GM12878 (cell line): ENCODE results near the gene CIB4. TPM values are rescaled to one million over a fixed set of nuclear protein-coding genes. Genes with fewer than 3 reads are reported as not detected.

Experiments
- ATAC-seq: fragments of 200-7000 bp; cut with Tn5 transposase; 3 replicates; pipeline ENCODE4 v1.9.1; 2020; ENCODE audit warnings: mild to moderate bottlenecking, moderate library complexity
- BruUV-seq: library from RNA; stranded (reverse); fragments of 400-500 nt; replicated peaks from 2 replicates; lab custom pipeline; 2021; lab: Mats Ljungman, UMichigan
- CTCF ChIA-PET: fragments of 300-600 bp; sonication (Branson Sonifier 250); formaldehyde crosslinking; extraction: SDS; loops from one replicate; lab custom pipeline; 2021; ENCODE audit warnings: inconsistent platforms; lab: Yijun Ruan, JAX
- POLR2A ChIA-PET: fragments of 350-600 bp; formaldehyde crosslinking; extraction: SDS; loops from one replicate; lab custom pipeline; 2021; ENCODE audit warnings: inconsistent platforms; lab: Charles Lee
- RAD21 ChIA-PET: fragments of 300-600 bp; sonication (Branson Sonifier 250); formaldehyde crosslinking; loops from one replicate; lab custom pipeline; 2023; ENCODE audit warnings: antibody characterized with exemption; ENCODE audit not compliant: unreplicated experiment; lab: Charles Lee
- SMC1A ChIA-PET: fragments of 300-600 bp; sonication (Branson Sonifier 250); formaldehyde crosslinking; loops from one replicate; lab custom pipeline; 2023; ENCODE audit not compliant: unreplicated experiment, uncharacterized antibody; lab: Charles Lee
- DNase-seq: peaks from one replicate; pipeline ENCODE4 v3.0.0-alpha.2; 2011; ENCODE audit warnings: low read depth, low spot score
- FAIRE-seq: peaks from 3 replicates; lab custom pipeline; 2011; peaks lifted over from hg19 to GRCh38; lab: Jason Lieb, UNC
- H2AFZ ChIP-seq: 2 replicates; pipeline ENCODE4 v1.6.0; 2011; ENCODE audit warnings: low read depth, low read length, control low read depth; ENCODE audit not compliant: control insufficient read depth
- H3K27ac ChIP-seq: 2 replicates; pipeline ENCODE4 v1.5.1; 2011; ENCODE audit warnings: control low read depth; ENCODE audit not compliant: control insufficient read depth, insufficient read depth
- H3K27me3 ChIP-seq, 2 experiments: replicated peaks in 1 of 2; 2 replicates each; pipeline versions ENCODE4 v1.6.0 to v1.6.1; 2011; ENCODE audit warnings: low read length in 1 of 2; ENCODE audit not compliant: control insufficient read depth in 2 of 2, insufficient read depth in 2 of 2
- H3K36me3 ChIP-seq, 2 experiments: 2 replicates each; pipeline ENCODE4 v1.5.1; 2011; ENCODE audit warnings: low read length in 1 of 2; ENCODE audit not compliant: control insufficient read depth in 2 of 2, insufficient read depth in 2 of 2
- H3K4me1 ChIP-seq: 2 replicates; pipeline ENCODE4 v1.6.1; 2011; ENCODE audit warnings: mild to moderate bottlenecking, low read length, moderate library complexity, mixed read lengths; ENCODE audit not compliant: control insufficient read depth, insufficient read depth
- H3K4me2 ChIP-seq: 2 replicates; pipeline ENCODE4 v1.6.0; 2011; ENCODE audit warnings: control low read depth; ENCODE audit not compliant: control insufficient read depth, insufficient read depth
- H3K4me3 ChIP-seq: fragments of 200-600 bp; sonication (generic); 2 replicates; pipeline ENCODE4 v1.5.1; 2016
- H3K79me2 ChIP-seq: 2 replicates; pipeline ENCODE4 v1.6.0; 2011; ENCODE audit warnings: low read length; ENCODE audit not compliant: control insufficient read depth, insufficient read depth
- H3K9ac ChIP-seq: 2 replicates; pipeline ENCODE4 v1.8.0; 2011; ENCODE audit warnings: low read length, control low read depth, mixed read lengths; ENCODE audit not compliant: control insufficient read depth, insufficient read depth
- H3K9me3 ChIP-seq: replicated peaks from 3 replicates; pipeline ENCODE4 v1.5.1; 2011; ENCODE audit warnings: mild to moderate bottlenecking, low read length; ENCODE audit not compliant: control insufficient read depth, insufficient read depth
- H4K20me1 ChIP-seq: 2 replicates; pipeline ENCODE4 v1.6.0; 2011; ENCODE audit not compliant: control insufficient read depth, insufficient read depth
- E2F8 ChIP-seq: fragments of 450-650 bp; IDR thresholded peaks from 2 replicates; pipeline ENCODE4 v1.6.1; 2018; ENCODE audit warnings: mild to moderate bottlenecking, low read depth, moderate library complexity; ENCODE audit not compliant: partially characterized antibody
- EZH2 ChIP-seq: IDR thresholded peaks from 2 replicates; pipeline ENCODE4 v1.6.1; 2012; ENCODE audit warnings: low read depth, mild to moderate bottlenecking, control low read depth, inconsistent platforms, low read length, borderline replicate concordance; ENCODE audit not compliant: control insufficient read depth
- HDGF ChIP-seq: fragments of 450-650 bp; IDR thresholded peaks from 2 replicates; pipeline ENCODE4 v1.6.1; 2016; ENCODE audit warnings: antibody characterized with exemption
- IRF3 ChIP-seq: fragments of 450-650 bp; IDR thresholded peaks from 2 replicates; pipeline ENCODE4 v1.6.1; 2014; ENCODE audit warnings: mild to moderate bottlenecking
- NR2C1 ChIP-seq: fragments of 450-650 bp; IDR thresholded peaks from 2 replicates; pipeline ENCODE4 v1.6.1; 2017; ENCODE audit warnings: antibody characterized with exemption, mild to moderate bottlenecking, moderate library complexity
- RFX5 ChIP-seq: IDR thresholded peaks from 2 replicates; pipeline ENCODE4 v1.6.1; 2011; ENCODE audit warnings: low read depth, low read length, improper control_type of control experiment
- ZBTB4 ChIP-seq: fragments of 450-650 bp; formaldehyde crosslinking; IDR thresholded peaks from 2 replicates; pipeline ENCODE4 v1.4.0; 2022; ENCODE audit warnings: mild to moderate bottlenecking, moderate library complexity
- WGBS: methylation state at CpG from one replicate; pipeline ENCODE4 v1.1.6; 2016; ENCODE audit warnings: low lambda C conversion rate; ENCODE audit not compliant: insufficient replicate concordance, insufficient coverage; ENCODE audit errors: missing lambda C conversion rate; 5-methylcytosine and 5-hydroxymethylcytosine counted together
- in situ Hi-C: fragments of 300-500 bp; cut with MboI; formaldehyde crosslinking; loops from 9 replicates; pipeline ENCODE4 v1.14.3; 2018; ENCODE audit warnings: mixed read lengths
- intact Hi-C: fragments of 100-400 bp; cut with micrococcal nuclease; formaldehyde crosslinking; loops from one replicate; pipeline ENCODE4 v1.14.2; 2022; ENCODE audit not compliant: unreplicated experiment
- polyA plus RNA-seq, 11 experiments: library from polyadenylated mRNA; depleted of rRNA in 4 of 11; unstranded in 6 of 11; stranded (reverse) in 5 of 11; fragments of >200 nt; fragmentation: Nextera tagmentation in 4 of 11; fragmentation: Illumina TruSeq in 1 of 11; extraction: Ambion mirVana in 4 of 11; extraction: Trizol in 1 of 11; gene quantifications; 1 replicate in 1 of 11; 2 replicates in 10 of 11; pipeline versions ENCODE4 v1.2.1 to v1.2.3, GENCODE V29; 2011 to 2016; ENCODE audit warnings: inconsistent platforms in 2 of 11, missing spikeins in 2 of 11, low read depth in 1 of 11
- total RNA-seq, 4 experiments: library from RNA; depleted of rRNA in 3 of 4; stranded (reverse); fragments of >200 nt in 3 of 4; fragmentation: Illumina TruSeq in 1 of 4; extraction: Trizol in 1 of 4; gene quantifications; 2 replicates each; pipeline versions ENCODE4 v1.2.1 to v1.2.3, GENCODE V29; 2013 to 2021
- TF ChIP-seq, protein P1 (sequence below): fragments of 450-650 bp; IDR thresholded peaks from 2 replicates; pipeline ENCODE4 v1.6.1; 2016; ENCODE audit warnings: mild to moderate bottlenecking

Gene CIB4
- total and polyA plus RNA-seq, 10 of the 15 experiments (the other 5 are each of a cell fraction or from before 2014, with no cell fraction given) = not detected

GRCh38 chr2:26672818-26673393 is 31.7 kb upstream of the CIB4 start:
- in situ Hi-C loops = no loop called here

More at GRCh38 chr2:26672818-26673393, 31.7 kb upstream of the CIB4 start:
- no TSS peak for BruUV-seq
- Histone ChIP-seq H3K9ac (no peak overlapping the region), H3K4me2 (no peak overlapping the region), H4K20me1 (no peaks in the 10 kb centered on the region), H3K27ac (no peak overlapping the region), H2AFZ (no peak overlapping the region), H3K4me1 (no peaks in the 10 kb centered on the region), H3K9me3 (no peaks in the 10 kb centered on the region; the same call in 2 of the 3 replicates), H3K27me3 (peaks cover 0 to 10% of the 10 kb centered on the region in 2 experiments), H3K4me3 (no peak overlapping the region), H3K79me2 (no peaks in the 10 kb centered on the region), H3K36me3 (no peaks in the 10 kb centered on the region)
- DNase-seq (no peak), FAIRE-seq (no peak), ATAC-seq (no peak)
- ChIA-PET RAD21 (no interaction called here), POLR2A (no interaction called here), CTCF (no interaction called here), SMC1A (no interaction called here)
- TF ChIP-seq, protein P1, sequence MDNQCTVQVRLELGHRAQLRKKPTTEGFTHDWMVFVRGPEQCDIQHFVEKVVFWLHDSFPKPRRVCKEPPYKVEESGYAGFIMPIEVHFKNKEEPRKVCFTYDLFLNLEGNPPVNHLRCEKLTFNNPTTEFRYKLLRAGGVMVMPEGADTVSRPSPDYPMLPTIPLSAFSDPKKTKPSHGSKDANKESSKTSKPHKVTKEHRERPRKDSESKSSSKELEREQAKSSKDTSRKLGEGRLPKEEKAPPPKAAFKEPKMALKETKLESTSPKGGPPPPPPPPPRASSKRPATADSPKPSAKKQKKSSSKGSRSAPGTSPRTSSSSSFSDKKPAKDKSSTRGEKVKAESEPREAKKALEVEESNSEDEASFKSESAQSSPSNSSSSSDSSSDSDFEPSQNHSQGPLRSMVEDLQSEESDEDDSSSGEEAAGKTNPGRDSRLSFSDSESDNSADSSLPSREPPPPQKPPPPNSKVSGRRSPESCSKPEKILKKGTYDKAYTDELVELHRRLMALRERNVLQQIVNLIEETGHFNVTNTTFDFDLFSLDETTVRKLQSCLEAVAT = no peak
- no peak for TF ChIP-seq NR2C1
- TF ChIP-seq HDGF = no peak
- no peak for TF ChIP-seq E2F8
- no peak for TF ChIP-seq IRF3
- TF ChIP-seq EZH2 = no peak
- TF ChIP-seq ZBTB4 (CRISPR knock-in tag) = no peak
- no peak for TF ChIP-seq RFX5
- 41% methylated on average over 9 of the region's 9 CpGs for WGBS
- intact Hi-C loops = no loop called here
